HepG2 (cell line): ENCODE data around the gene AQP7. TPM values are rescaled to one million over a fixed set of nuclear protein-coding genes. Genes with fewer than 3 reads are reported as not detected.

ENCODE experiments used
- ATAC-seq: fragments of 200-7000 bp; cut with Tn5 transposase; 3 replicates; pipeline ENCODE4 v1.9.1; 2020; ENCODE audit warnings: mild to moderate bottlenecking, moderate library complexity
- BruUV-seq: library from RNA; stranded (reverse); fragments of 400-500 nt; replicated peaks from 2 replicates; lab custom pipeline; 2021; lab: Mats Ljungman, UMichigan
- CTCF ChIA-PET: fragments of 300-600 bp; formaldehyde crosslinking; extraction: SDS; loops from one replicate; lab custom pipeline; 2021; ENCODE audit warnings: low total read pairs, inconsistent platforms, low intra/inter-chr PET ratio; lab: Yijun Ruan, JAX
- POLR2A ChIA-PET: fragments of 350-600 bp; sonication (Branson Sonifier 250); formaldehyde crosslinking; loops from one replicate; lab custom pipeline; 2020; ENCODE audit warnings: antibody characterized with exemption, inconsistent platforms; lab: Yijun Ruan, JAX
- DNase-seq: peaks from one replicate; pipeline ENCODE4 v3.0.0-alpha.2; 2015; ENCODE audit warnings: low spot score
- FAIRE-seq: peaks from 3 replicates; lab custom pipeline; 2011; peaks lifted over from hg19 to GRCh38; lab: Jason Lieb, UNC
- H2AFZ ChIP-seq: one replicate; pipeline ENCODE4 v1.6.1; 2011; ENCODE audit warnings: low read length, inconsistent platforms
- H3K27ac ChIP-seq: fragments of 300-600 bp; 3 replicates; pipeline ENCODE4 v1.8.0; 2011; ENCODE audit warnings: mixed run types, mild to moderate bottlenecking, mixed read lengths, low read length, inconsistent platforms; ENCODE audit not compliant: insufficient read depth; ENCODE audit errors: extremely low read length
- H3K27me3 ChIP-seq, 2 experiments: fragments of 200-600 bp in 1 of 2; 2 replicates in 1 of 2; 3 replicates in 1 of 2; pipeline versions ENCODE4 v1.6.0 to v1.8.0; 2011; ENCODE audit warnings: low read length in 2 of 2, mild to moderate bottlenecking in 2 of 2, moderate library complexity in 2 of 2, inconsistent platforms in 1 of 2; ENCODE audit not compliant: insufficient read depth in 2 of 2, control insufficient read depth in 1 of 2
- H3K36me3 ChIP-seq, 2 experiments: fragments of 200-600 bp in 1 of 2; replicated peaks in 1 of 2; 2 replicates in 1 of 2; 3 replicates in 1 of 2; pipeline versions ENCODE4 v1.5.1 to v1.8.0; 2011; ENCODE audit warnings: low read length in 2 of 2, inconsistent platforms in 1 of 2; ENCODE audit not compliant: insufficient read depth in 2 of 2, control insufficient read depth in 1 of 2
- H3K4me1 ChIP-seq: 2 replicates; pipeline ENCODE4 v1.5.1; 2012; ENCODE audit warnings: low read length, inconsistent platforms; ENCODE audit not compliant: insufficient read depth
- H3K4me2 ChIP-seq: 2 replicates; pipeline ENCODE4 v1.6.0; 2011; ENCODE audit warnings: low read depth, low read length, inconsistent platforms
- H3K4me3 ChIP-seq, 3 experiments: fragments of 200-600 bp in 1 of 3; sonication (generic), shearing (Covaris generic) in 1 of 3; replicated peaks in 1 of 3; 2 replicates each; pipeline ENCODE4 v1.5.1; 2011 to 2016; ENCODE audit warnings: low read length in 3 of 3, inconsistent platforms in 2 of 3, low read depth in 2 of 3, mild to moderate bottlenecking in 2 of 3, control low read depth in 1 of 3, mixed read lengths in 1 of 3; ENCODE audit not compliant: insufficient read depth in 1 of 3
- H3K79me2 ChIP-seq: one replicate; pipeline ENCODE4 v1.6.1; 2011; ENCODE audit warnings: low read length, inconsistent platforms; ENCODE audit not compliant: insufficient read depth
- H3K9ac ChIP-seq: 2 replicates; pipeline ENCODE4 v1.6.0; 2011; ENCODE audit warnings: mild to moderate bottlenecking, low read depth, low read length, inconsistent platforms; ENCODE audit not compliant: insufficient read depth
- H3K9me3 ChIP-seq: 2 replicates; pipeline ENCODE4 v1.5.1; 2012; ENCODE audit warnings: mild to moderate bottlenecking, low read length
- H4K20me1 ChIP-seq: 2 replicates; pipeline ENCODE4 v1.6.0; 2011; ENCODE audit warnings: inconsistent platforms, mild to moderate bottlenecking, low read length, moderate library complexity; ENCODE audit not compliant: insufficient read depth
- EEA1 ChIP-seq: sonication (generic); formaldehyde crosslinking; IDR thresholded peaks from 2 replicates; pipeline ENCODE4 v1.5.1; 2020; ENCODE audit warnings: mild to moderate bottlenecking, missing genetic modification reagents, borderline replicate concordance
- ELF3 ChIP-seq: IDR thresholded peaks from 2 replicates; pipeline ENCODE4 v1.6.1; 2016; ENCODE audit warnings: missing genetic modification reagents, missing compliant biosample characterization
- ELF4 ChIP-seq: sonication (generic); formaldehyde crosslinking; IDR thresholded peaks from 2 replicates; pipeline ENCODE4 v1.5.0; 2020; ENCODE audit warnings: missing genetic modification reagents, mild to moderate bottlenecking, moderate library complexity, borderline replicate concordance
- FOXA1 ChIP-seq, 2 experiments: fragments of 450-650 bp in 1 of 2; sonication (generic) in 1 of 2; formaldehyde crosslinking in 1 of 2; IDR thresholded peaks; 2 replicates each; pipeline versions ENCODE4 v1.4.0 to v1.6.1; 2016 to 2020; ENCODE audit warnings: missing genetic modification reagents in 1 of 2
- GZF1 ChIP-seq: sonication (generic); formaldehyde crosslinking; IDR thresholded peaks from 2 replicates; pipeline ENCODE4 v1.5.1; 2020; ENCODE audit warnings: mild to moderate bottlenecking, missing genetic modification reagents
- HOXA3 ChIP-seq: sonication (generic); formaldehyde crosslinking; IDR thresholded peaks from 2 replicates; pipeline ENCODE4 v1.5.0; 2020; ENCODE audit warnings: missing genetic modification reagents
- MTA1 ChIP-seq: sonication (generic); formaldehyde crosslinking; IDR thresholded peaks from 2 replicates; pipeline ENCODE4 v1.4.0; 2020; ENCODE audit warnings: missing genetic modification reagents, mild to moderate bottlenecking, borderline replicate concordance
- PITX1 ChIP-seq: sonication (generic); formaldehyde crosslinking; IDR thresholded peaks from 2 replicates; pipeline ENCODE4 v1.5.1; 2020; ENCODE audit warnings: mild to moderate bottlenecking, missing genetic modification reagents
- SAP130 ChIP-seq: IDR thresholded peaks from 2 replicates; pipeline ENCODE4 v1.6.1; 2016; ENCODE audit warnings: low read depth
- SMC3 ChIP-seq: IDR thresholded peaks from 2 replicates; pipeline ENCODE4 v1.6.1; 2011; ENCODE audit warnings: low read length, improper control_type of control experiment
- STAG1 ChIP-seq: sonication (generic); formaldehyde crosslinking; IDR thresholded peaks from 2 replicates; pipeline ENCODE4 v1.4.0; 2020; ENCODE audit warnings: missing genetic modification reagents
- ZNF317 ChIP-seq: sonication (generic); formaldehyde crosslinking; IDR thresholded peaks from 2 replicates; pipeline ENCODE4 v1.5.0; 2020; ENCODE audit warnings: mild to moderate bottlenecking, missing genetic modification reagents
- ZNF768 ChIP-seq: sonication (generic); formaldehyde crosslinking; IDR thresholded peaks from 2 replicates; pipeline ENCODE4 v1.4.0; 2020; ENCODE audit warnings: missing genetic modification reagents
- WGBS: methylation state at CpG from one replicate; pipeline ENCODE4 v1.1.6; 2017; ENCODE audit warnings: low lambda C conversion rate; 5-methylcytosine and 5-hydroxymethylcytosine counted together
- in situ Hi-C: cut with HindIII; loops from 2 replicates; pipeline ENCODE4 v1.10.0; 2017; ENCODE audit warnings: low pct_unique_long_range_greater_than_20kb; ENCODE audit not compliant: extremely low pct_ligation_motif_present
- intact Hi-C: fragments of 100-400 bp; cut with micrococcal nuclease; formaldehyde crosslinking; loops from one replicate; pipeline ENCODE4 v1.10.0; 2022; ENCODE audit not compliant: unreplicated experiment
- polyA plus RNA-seq, 8 experiments: library from polyadenylated mRNA; depleted of rRNA in 3 of 8; stranded (reverse) in 7 of 8; unstranded in 1 of 8; fragments of >200 nt; fragmentation: Illumina TruSeq in 4 of 8; extraction: Trizol in 4 of 8; gene quantifications; 2 replicates each; pipeline versions ENCODE4 v1.2.1 to v1.2.3, GENCODE V29; 2011 to 2016; ENCODE audit warnings: low read depth in 4 of 8, missing spikeins in 1 of 8, mixed read lengths in 1 of 8; ENCODE audit not compliant: insufficient read depth in 1 of 8
- total RNA-seq, 5 experiments: library from RNA; depleted of rRNA; stranded (reverse); fragments of >200 nt; fragmentation: Illumina TruSeq; extraction: Trizol; gene quantifications; 2 replicates each; pipeline ENCODE4 v1.2.3, GENCODE V29; 2016; ENCODE audit warnings: low read depth in 1 of 5
- TF ChIP-seq, protein P1 (sequence below), 2 experiments: sonication (generic) in 1 of 2; formaldehyde crosslinking in 1 of 2; IDR thresholded peaks; 2 replicates each; pipeline versions ENCODE4 v1.4.0 to v1.6.1; 2018 to 2020; ENCODE audit warnings: missing genetic modification reagents in 2 of 2, borderline replicate concordance in 1 of 2, low read depth in 1 of 2, mild to moderate bottlenecking in 1 of 2, missing biosample characterization in 1 of 2
- TF ChIP-seq, protein P2 (sequence below): IDR thresholded peaks from 2 replicates; pipeline ENCODE4 v1.6.1; 2016; ENCODE audit warnings: mild to moderate bottlenecking
- TF ChIP-seq, protein P3 (sequence below): sonication (generic); formaldehyde crosslinking; IDR thresholded peaks from 2 replicates; pipeline ENCODE4 v1.5.0; 2020; ENCODE audit warnings: missing genetic modification reagents, mild to moderate bottlenecking, borderline replicate concordance
- TF ChIP-seq, protein P4 (sequence below): sonication (generic); formaldehyde crosslinking; IDR thresholded peaks from 2 replicates; pipeline ENCODE4 v1.4.0; 2020; ENCODE audit warnings: missing genetic modification reagents

The AQP7 gene
- total and polyA plus RNA-seq, 2 of the 13 experiments (the other 11 are each of a cell fraction or from before 2014, with no cell fraction given): 1.9 to 2.1 TPM

DNA sequence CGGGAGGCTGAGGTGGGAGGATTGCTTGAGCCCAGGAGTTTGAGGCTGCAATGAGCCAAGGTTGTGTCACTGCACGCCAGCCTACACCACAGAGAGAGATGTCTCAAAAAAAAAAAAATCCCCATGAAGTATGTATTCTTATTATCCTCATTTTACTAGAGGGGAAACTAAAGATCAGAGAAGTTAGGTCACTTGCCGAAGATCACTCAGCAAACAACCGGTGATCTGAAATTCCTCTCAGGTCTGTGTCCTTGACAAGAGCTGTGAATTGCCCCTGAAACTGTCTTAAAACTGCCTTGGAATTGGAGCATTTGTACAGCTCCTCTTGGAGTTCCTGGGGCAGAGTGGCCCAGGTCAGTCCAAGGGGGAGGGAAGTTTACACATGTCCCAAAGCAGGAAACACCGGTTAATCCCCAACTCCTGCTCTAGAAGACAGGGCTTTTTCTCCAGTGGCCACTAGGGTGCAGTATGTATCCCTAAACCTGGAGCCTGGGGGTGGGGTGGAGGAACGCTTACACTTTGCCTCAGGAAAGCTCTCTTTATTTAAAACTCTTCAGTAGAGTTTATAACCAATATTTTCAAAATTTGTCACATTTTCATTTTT lies 27.6 kb downstream of the AQP7 start:
- H3K4me1 ChIP-seq: peaks cover 31% of the 10 kb centered on the region
- ATAC-seq (peak; percentile 72), DNase-seq (peak; percentile 70), FAIRE-seq (peak; percentile 86)
- peak overlapping the region; percentile 24; the same call in 1 of the 2 replicates for H3K4me2 ChIP-seq
- POLR2A ChIA-PET: interaction anchor here (1.2 kb wide), 1 partner anchor 16 kb away, joined by 3 read pairs; no protein-coding TSS in a partner anchor
- no peaks in the 10 kb centered on the region for H4K20me1 ChIP-seq
- H3K4me3 ChIP-seq: no peak overlapping the region
- H3K79me2 ChIP-seq: no peaks in the 10 kb centered on the region
- WGBS: 52% methylated on average over 6 of the region's 6 CpGs
- CTCF ChIA-PET: interaction anchor here (0.8 to 2.8 kb wide), 5 partner anchors 29 to 347 kb away, joined by 4 to 11 read pairs (median 11); no protein-coding TSS in a partner anchor
- no TSS peak for BruUV-seq
- H3K36me3 ChIP-seq: peaks cover 1 to 13% of the 10 kb centered on the region in 2 experiments; a peak in 4 of 5 replicates
- H3K9me3 ChIP-seq: no peaks in the 10 kb centered on the region
- intact Hi-C loops (loop anchor here (1.0 kb wide), 1 partner anchor 92 kb away; no protein-coding TSS in a partner anchor), in situ Hi-C loops (loop anchor here (10.0 kb wide), 1 partner anchor 90 kb away; no protein-coding TSS in a partner anchor)
- H2AFZ ChIP-seq: no peak overlapping the region
- no peak overlapping the region for H3K27ac ChIP-seq
- H3K27me3 ChIP-seq: no peaks in the 10 kb centered on the region
- H3K9ac ChIP-seq: no peak overlapping the region
- TF ChIP-seq, protein P1, sequence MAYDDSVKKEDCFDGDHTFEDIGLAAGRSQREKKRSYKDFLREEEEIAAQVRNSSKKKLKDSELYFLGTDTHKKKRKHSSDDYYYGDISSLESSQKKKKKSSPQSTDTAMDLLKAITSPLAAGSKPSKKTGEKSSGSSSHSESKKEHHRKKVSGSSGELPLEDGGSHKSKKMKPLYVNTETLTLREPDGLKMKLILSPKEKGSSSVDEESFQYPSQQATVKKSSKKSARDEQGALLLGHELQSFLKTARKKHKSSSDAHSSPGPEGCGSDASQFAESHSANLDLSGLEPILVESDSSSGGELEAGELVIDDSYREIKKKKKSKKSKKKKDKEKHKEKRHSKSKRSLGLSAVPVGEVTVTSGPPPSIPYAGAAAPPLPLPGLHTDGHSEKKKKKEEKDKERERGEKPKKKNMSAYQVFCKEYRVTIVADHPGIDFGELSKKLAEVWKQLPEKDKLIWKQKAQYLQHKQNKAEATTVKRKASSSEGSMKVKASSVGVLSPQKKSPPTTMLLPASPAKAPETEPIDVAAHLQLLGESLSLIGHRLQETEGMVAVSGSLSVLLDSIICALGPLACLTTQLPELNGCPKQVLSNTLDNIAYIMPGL (CRISPR knock-in tag; IDR thresholded peaks at IDR 0.05; ENCODE audit: borderline replicate concordance in 1 of 2, low read depth in 1 of 2): 0 out of 4 replicates have a peak, but pooled peaks of 1 of the 2 experiments have one; percentile 42
- 0 out of 2 replicates have a peak, but pooled peaks have one; percentile 29 for TF ChIP-seq SAP130
- TF ChIP-seq, protein P2, sequence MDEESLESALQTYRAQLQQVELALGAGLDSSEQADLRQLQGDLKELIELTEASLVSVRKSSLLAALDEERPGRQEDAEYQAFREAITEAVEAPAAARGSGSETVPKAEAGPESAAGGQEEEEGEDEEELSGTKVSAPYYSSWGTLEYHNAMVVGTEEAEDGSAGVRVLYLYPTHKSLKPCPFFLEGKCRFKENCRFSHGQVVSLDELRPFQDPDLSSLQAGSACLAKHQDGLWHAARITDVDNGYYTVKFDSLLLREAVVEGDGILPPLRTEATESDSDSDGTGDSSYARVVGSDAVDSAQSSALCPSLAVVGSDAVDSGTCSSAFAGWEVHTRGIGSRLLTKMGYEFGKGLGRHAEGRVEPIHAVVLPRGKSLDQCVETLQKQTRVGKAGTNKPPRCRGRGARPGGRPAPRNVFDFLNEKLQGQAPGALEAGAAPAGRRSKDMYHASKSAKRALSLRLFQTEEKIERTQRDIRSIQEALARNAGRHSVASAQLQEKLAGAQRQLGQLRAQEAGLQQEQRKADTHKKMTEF (CRISPR knock-in tag): 0 out of 2 replicates have a peak, but pooled peaks have one; percentile 27
- TF ChIP-seq, protein P3, sequence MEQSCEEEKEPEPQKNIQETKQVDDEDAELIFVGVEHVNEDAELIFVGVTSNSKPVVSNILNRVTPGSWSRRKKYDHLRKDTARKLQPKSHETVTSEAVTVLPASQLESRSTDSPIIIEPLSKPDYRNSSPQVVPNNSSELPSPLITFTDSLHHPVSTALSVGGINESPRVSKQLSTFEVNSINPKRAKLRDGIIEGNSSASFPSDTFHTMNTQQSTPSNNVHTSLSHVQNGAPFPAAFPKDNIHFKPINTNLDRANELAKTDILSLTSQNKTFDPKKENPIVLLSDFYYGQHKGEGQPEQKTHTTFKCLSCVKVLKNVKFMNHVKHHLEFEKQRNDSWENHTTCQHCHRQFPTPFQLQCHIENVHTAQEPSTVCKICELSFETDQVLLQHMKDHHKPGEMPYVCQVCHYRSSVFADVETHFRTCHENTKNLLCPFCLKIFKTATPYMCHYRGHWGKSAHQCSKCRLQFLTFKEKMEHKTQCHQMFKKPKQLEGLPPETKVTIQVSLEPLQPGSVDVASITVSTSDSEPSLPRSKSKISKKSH (CRISPR knock-in tag): no peak
- TF ChIP-seq GZF1 (CRISPR knock-in tag): no peak
- peak; percentile 43; the same call in 1 of the 2 replicates for TF ChIP-seq PITX1
- 0 out of 2 replicates have a peak, but pooled peaks have one; percentile 21 for TF ChIP-seq ELF3
- TF ChIP-seq SMC3: peak; percentile 89
- peak; percentile 75 for TF ChIP-seq ZNF768 (CRISPR knock-in tag)
- TF ChIP-seq HOXA3 (CRISPR knock-in tag): peak; percentile 24; the same call in 1 of the 2 replicates
- no peak for TF ChIP-seq EEA1 (CRISPR knock-in tag)
- TF ChIP-seq, protein P4, sequence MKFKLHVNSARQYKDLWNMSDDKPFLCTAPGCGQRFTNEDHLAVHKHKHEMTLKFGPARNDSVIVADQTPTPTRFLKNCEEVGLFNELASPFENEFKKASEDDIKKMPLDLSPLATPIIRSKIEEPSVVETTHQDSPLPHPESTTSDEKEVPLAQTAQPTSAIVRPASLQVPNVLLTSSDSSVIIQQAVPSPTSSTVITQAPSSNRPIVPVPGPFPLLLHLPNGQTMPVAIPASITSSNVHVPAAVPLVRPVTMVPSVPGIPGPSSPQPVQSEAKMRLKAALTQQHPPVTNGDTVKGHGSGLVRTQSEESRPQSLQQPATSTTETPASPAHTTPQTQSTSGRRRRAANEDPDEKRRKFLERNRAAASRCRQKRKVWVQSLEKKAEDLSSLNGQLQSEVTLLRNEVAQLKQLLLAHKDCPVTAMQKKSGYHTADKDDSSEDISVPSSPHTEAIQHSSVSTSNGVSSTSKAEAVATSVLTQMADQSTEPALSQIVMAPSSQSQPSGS (CRISPR knock-in tag): no peak
- TF ChIP-seq FOXA1 (IDR thresholded peaks at IDR 0.05): no peak
- no peak for TF ChIP-seq FOXA1 (CRISPR knock-in tag; IDR thresholded peaks at IDR 0.05)
- no peak for TF ChIP-seq ZNF317 (CRISPR knock-in tag)
- TF ChIP-seq ELF4 (CRISPR knock-in tag): no peak
- peak; percentile 70 for TF ChIP-seq STAG1 (CRISPR knock-in tag)
- TF ChIP-seq MTA1 (CRISPR knock-in tag): no peak
